Duodenal mucosa (tissue), 2 donors: ENCODE measurements around the gene SERTAD3.

Source experiments
- H3K27ac ChIP-seq: one replicate; pipeline ENCODE4 v1.7.0; 2013; ENCODE audit warnings: low read depth, low read length
- H3K27me3 ChIP-seq, 2 donors: one replicate each; pipeline ENCODE4 v1.7.0; 2013; ENCODE audit warnings: low read length in 2 of 2, control low read depth in 1 of 2; ENCODE audit not compliant: insufficient read depth in 2 of 2, control insufficient read depth in 1 of 2
- H3K36me3 ChIP-seq, 2 donors: one replicate each; pipeline ENCODE4 v1.7.0; 2013; ENCODE audit warnings: low read length in 2 of 2, control low read depth in 1 of 2; ENCODE audit not compliant: insufficient read depth in 2 of 2, control insufficient read depth in 1 of 2
- H3K4me1 ChIP-seq, 2 donors: one replicate each; pipeline ENCODE4 v1.7.0; 2013; ENCODE audit warnings: low read length in 2 of 2, control low read depth in 1 of 2; ENCODE audit not compliant: insufficient read depth in 2 of 2, control insufficient read depth in 1 of 2
- H3K4me3 ChIP-seq, 2 donors: one replicate each; pipeline ENCODE4 v1.7.0; 2013; ENCODE audit warnings: low read length in 2 of 2, low read depth in 1 of 2
- H3K9ac ChIP-seq, 2 donors: one replicate each; pipeline ENCODE4 v1.7.0; 2013; ENCODE audit warnings: low read length in 2 of 2, low read depth in 1 of 2
- H3K9me3 ChIP-seq, 2 donors: one replicate each; pipeline ENCODE4 v1.7.0; 2013; ENCODE audit warnings: low read length in 2 of 2, control low read depth in 1 of 2; ENCODE audit not compliant: control insufficient read depth in 1 of 2

SERTAD3 gene

GRCh38 chr19:40425450-40426287, 18.5 kb downstream of the SERTAD3 start, which contains the start of gene SERTAD1:
Gene SERTAD1, minus strand, starts transcription at chr19:40425992. Its CDS starts 2,446 bp downstream, at chr19:40423546.
- Histone ChIP-seq H3K4me1 (peaks cover 14 to 23% of the 10 kb centered on the region in 2 donors), H3K27ac (peak within 1 kb of the TSS; percentile 97), H3K27me3 (no peaks in the 10 kb centered on the region), H3K4me3 (peak within 1 kb of the TSS; percentile 84 to 97), H3K9me3 (no peaks in the 10 kb centered on the region), H3K9ac (peak within 1 kb of the TSS; percentile 95 to 99), H3K36me3 (peaks cover 6 to 13% of the 10 kb centered on the region in 2 donors)

GRCh38 chr19:40424637-40425449, 19.3 kb downstream of the SERTAD3 start:
- Histone ChIP-seq H3K9me3 (no peaks in the 10 kb centered on the region), H3K4me1 (peaks cover 14 to 23% of the 10 kb centered on the region in 2 donors), H3K4me3 (peak overlapping the region; percentile 84 to 97), H3K9ac (peak overlapping the region; percentile 95 to 99), H3K27ac (peak overlapping the region; percentile 97), H3K27me3 (no peaks in the 10 kb centered on the region), H3K36me3 (peaks cover 6 to 13% of the 10 kb centered on the region in 2 donors)

- H3K4me1 ChIP-seq: peaks cover 14 to 23% of the 10 kb centered on the region in 2 donors
- H3K36me3 ChIP-seq: peaks cover 6 to 13% of the 10 kb centered on the region in 2 donors
- H3K4me3 ChIP-seq: no peak overlapping the region
- no peaks in the 10 kb centered on the region for H3K9me3 ChIP-seq
- no peaks in the 10 kb centered on the region for H3K27me3 ChIP-seq
- no peak overlapping the region for H3K27ac ChIP-seq
- H3K9ac ChIP-seq: no peak overlapping the region
Measured at GRCh38 chr19:40423938-40424337, 20.2 kb downstream of the SERTAD3 start.

- Histone ChIP-seq H3K9ac (peak overlapping the region in 1 of 2 donors; percentile 89), H3K4me1 (peaks cover 14 to 23% of the 10 kb centered on the region in 2 donors), H3K9me3 (no peaks in the 10 kb centered on the region), H3K27ac (no peak overlapping the region), H3K36me3 (peaks cover 6 to 13% of the 10 kb centered on the region in 2 donors), H3K4me3 (no peak overlapping the region), H3K27me3 (no peaks in the 10 kb centered on the region)
Measured at GRCh38 chr19:40422748-40423566, 21.2 kb downstream of the SERTAD3 start.

GRCh38 chr19:40421993-40422747, 22.0 kb downstream of the SERTAD3 start:
- peaks cover 20 to 29% of the 10 kb centered on the region in 2 donors for H3K4me1 ChIP-seq
- no peaks in the 10 kb centered on the region for H3K9me3 ChIP-seq
- no peak overlapping the region for H3K4me3 ChIP-seq
- H3K36me3 ChIP-seq: peaks cover 6 to 13% of the 10 kb centered on the region in 2 donors
- no peaks in the 10 kb centered on the region for H3K27me3 ChIP-seq
- peak overlapping the region; percentile 89 to 96 for H3K9ac ChIP-seq
- peak overlapping the region; percentile 96 for H3K27ac ChIP-seq

- Histone ChIP-seq H3K9me3 (no peaks in the 10 kb centered on the region), H3K4me1 (peaks cover 28 to 29% of the 10 kb centered on the region in 2 donors), H3K36me3 (peaks cover 6 to 13% of the 10 kb centered on the region in 2 donors), H3K4me3 (peak overlapping the region; percentile 64 to 82), H3K9ac (peak overlapping the region; percentile 89 to 96), H3K27ac (peak overlapping the region; percentile 96), H3K27me3 (no peaks in the 10 kb centered on the region)
Measured at GRCh38 chr19:40420766-40421765, 23.1 kb downstream of the SERTAD3 start.

- peak overlapping the region in 1 of 2 donors; percentile 89 for H3K9ac ChIP-seq
- H3K4me1 ChIP-seq: peaks cover 29 to 30% of the 10 kb centered on the region in 2 donors
Measured at GRCh38 chr19:40420451-40420765, 23.7 kb downstream of the SERTAD3 start.

GRCh38 chr19:40419780-40420179, 24.4 kb downstream of the SERTAD3 start:
- Histone ChIP-seq H3K36me3 (peaks cover 6 to 13% of the 10 kb centered on the region in 2 donors), H3K4me3 (no peak overlapping the region), H3K9me3 (no peaks in the 10 kb centered on the region), H3K4me1 (peaks cover 27 to 30% of the 10 kb centered on the region in 2 donors), H3K27me3 (no peaks in the 10 kb centered on the region), H3K9ac (no peak overlapping the region), H3K27ac (no peak overlapping the region)

More at GRCh38 chr19:40420451-40420765, 23.7 kb downstream of the SERTAD3 start:
- H3K4me3 ChIP-seq: peak overlapping the region; percentile 64 to 82
- H3K36me3 ChIP-seq: peaks cover 6 to 13% of the 10 kb centered on the region in 2 donors
- no peaks in the 10 kb centered on the region for H3K9me3 ChIP-seq
- peak overlapping the region; percentile 96 for H3K27ac ChIP-seq
- H3K27me3 ChIP-seq: no peaks in the 10 kb centered on the region
